K562 (cell line): Measurements from ENCODE around the gene CEP350. TPM values are rescaled to one million over a fixed set of nuclear protein-coding genes. Genes with fewer than 3 reads are reported as not detected.

Experiments
- ATF3 ChIP-seq, 2 experiments: fragments of 450-650 bp in 1 of 2; sonication (generic) in 1 of 2; formaldehyde crosslinking in 1 of 2; IDR thresholded peaks in 1 of 2; conservative IDR thresholded peaks in 1 of 2; 2 replicates each; pipeline versions ENCODE4 v1.6.1 to v1.8.1; 2016 to 2023; ENCODE audit warnings: mild to moderate bottlenecking in 2 of 2, moderate library complexity in 2 of 2, inconsistent platforms in 1 of 2, missing genetic modification reagents in 1 of 2
- CBFA2T3 ChIP-seq: fragments of 450-650 bp; IDR thresholded peaks from 2 replicates; pipeline ENCODE4 v1.6.1; 2017
- GABPB2 ChIP-seq: fragments of 250-450 bp; sonication (Bioruptor Pico); conservative IDR thresholded peaks from 2 replicates; pipeline ENCODE4 v1.5.1; 2021; ENCODE audit warnings: mild to moderate bottlenecking
- HSF4 ChIP-seq: fragments of 250-450 bp; sonication (Bioruptor Pico); IDR thresholded peaks from 2 replicates; pipeline ENCODE4 v2.1.2; 2022; ENCODE audit warnings: mild to moderate bottlenecking, moderate library complexity, borderline replicate concordance
- MGA ChIP-seq: fragments of 450-650 bp; IDR thresholded peaks from 2 replicates; pipeline ENCODE4 v1.6.1; 2016; ENCODE audit warnings: mild to moderate bottlenecking, moderate library complexity
- NFE2 ChIP-seq: IDR thresholded peaks from 2 replicates; pipeline ENCODE4 v1.6.1; 2014; ENCODE audit warnings: antibody characterized with exemption, low read depth
- PRDM10 ChIP-seq: fragments of 450-650 bp; IDR thresholded peaks from 2 replicates; pipeline ENCODE4 v1.6.1; 2018; ENCODE audit not compliant: partially characterized antibody
- RHOXF2B ChIP-seq: fragments of 250-450 bp; sonication (Bioruptor Pico); conservative IDR thresholded peaks from 2 replicates; pipeline ENCODE4 v1.5.1; 2021
- SMAD4 ChIP-seq: fragments of 250-450 bp; sonication (Bioruptor Pico); conservative IDR thresholded peaks from 2 replicates; pipeline ENCODE4 v1.8.0; 2021; ENCODE audit warnings: inconsistent platforms, mild to moderate bottlenecking, moderate library complexity
- U2AF1 ChIP-seq: fragments of 200-400 bp; formaldehyde crosslinking; optimal IDR thresholded peaks from 2 replicates; pipeline ENCODE3; 2017; ENCODE audit warnings: mild to moderate bottlenecking, low read depth, low read length, moderate library complexity
- ZNF263 ChIP-seq: sonication (generic); formaldehyde crosslinking; IDR thresholded peaks from 2 replicates; pipeline ENCODE4 v1.8.0; 2022; ENCODE audit warnings: mild to moderate bottlenecking, missing genetic modification reagents, borderline replicate concordance
- ZNF766 ChIP-seq: fragments of 200-800 bp; sonication (Bioruptor generic); conservative IDR thresholded peaks from 2 replicates; pipeline ENCODE4 v1.6.1; 2016; ENCODE audit warnings: missing genetic modification characterization, missing compliant biosample characterization
- polyA plus RNA-seq, 8 experiments: library from polyadenylated mRNA; depleted of rRNA in 4 of 8; stranded (reverse) in 5 of 8; unstranded in 3 of 8; fragments of >200 nt; fragmentation: Nextera tagmentation in 2 of 8; fragmentation: Illumina TruSeq in 1 of 8; extraction: Ambion mirVana in 2 of 8; extraction: Trizol in 1 of 8; gene quantifications; 2 replicates each; pipeline versions ENCODE4 v1.2.1 to v1.2.3, GENCODE V29; 2011 to 2014; ENCODE audit warnings: inconsistent platforms in 1 of 8, missing spikeins in 1 of 8
- total RNA-seq, 7 experiments: library from RNA; depleted of rRNA in 6 of 7; stranded (reverse); fragments of >200 nt in 6 of 7; fragmentation: Illumina TruSeq in 2 of 7; extraction: Trizol in 2 of 7; gene quantifications; 2 replicates each; pipeline versions ENCODE4 v1.2.1 to v1.2.3, GENCODE V29; 2011 to 2021; ENCODE audit warnings: low replicate concordance in 1 of 7

The CEP350 gene
- total and polyA plus RNA-seq, 9 of the 15 experiments (the other 6 are each of a cell fraction or from before 2014, with no cell fraction given) = 8.3 to 64.3 (median 28.0) TPM

- TF ChIP-seq MGA = peak; percentile 39
- TF ChIP-seq ZNF263 (CRISPR knock-in tag) = peak; percentile 99
- no peak for TF ChIP-seq PRDM10
- no peak for TF ChIP-seq ZNF766 (CRISPR knock-in tag)
- TF ChIP-seq CBFA2T3 = peak; percentile 92
- peak; percentile 48; the same call in 1 of the 2 replicates for TF ChIP-seq NFE2
- no peak for TF ChIP-seq U2AF1
- TF ChIP-seq RHOXF2B (CRISPR knock-in tag) = no peak
- TF ChIP-seq GABPB2 = no peak
- no peak for TF ChIP-seq HSF4 (CRISPR knock-in tag)
- TF ChIP-seq ATF3 (IDR thresholded peaks at IDR 0.05) = peak; percentile 57
- TF ChIP-seq ATF3 (CRISPR knock-in tag; conservative IDR thresholded peaks at IDR 0.05) = no peak
- peak; percentile 63; the same call in 1 of the 2 replicates for TF ChIP-seq SMAD4 (CRISPR knock-in tag)
These were observed 202.1 kb downstream of the CEP350 start (continued) for GRCh38 chr1:180156631-180157091.
